Heart right ventricle (tissue), 16 donors: ENCODE results near the gene MINAR1. TPM values are rescaled to one million over a fixed set of nuclear protein-coding genes. Genes with fewer than 3 reads are reported as not detected.

Experiments
- ATAC-seq, 8 donors: fragments of 200-7000 bp; cut with Tn5 transposase; one replicate each; pipeline ENCODE4 v1.9.1; 2020; ENCODE audit warnings: mild to moderate bottlenecking in 8 of 8, moderate library complexity in 8 of 8, moderate number of reproducible peaks in 1 of 8
- DNase-seq, 2 donors: peaks; one replicate each; pipeline ENCODE4 v3.0.0-alpha.2; 2020
- H3K27ac ChIP-seq, 10 donors: fragments of 200-600 bp; sonication (generic) in 2 of 10; one replicate each; pipeline versions ENCODE4 v1.5.0 to v1.8.0; 2020 to 2022; ENCODE audit warnings: mild to moderate bottlenecking in 3 of 10
- H3K27me3 ChIP-seq, 7 donors: fragments of 200-600 bp; one replicate each; pipeline ENCODE4 v1.8.0; 2021 to 2022; ENCODE audit warnings: mild to moderate bottlenecking in 2 of 7
- H3K36me3 ChIP-seq, 9 donors: fragments of 200-600 bp; sonication (generic) in 1 of 9; one replicate each; pipeline versions ENCODE4 v1.5.0 to v1.8.0; 2020 to 2022; ENCODE audit warnings: mild to moderate bottlenecking in 2 of 9
- H3K4me1 ChIP-seq, 9 donors: fragments of 200-600 bp; sonication (generic) in 1 of 9; one replicate each; pipeline versions ENCODE4 v1.5.0 to v1.8.0; 2020 to 2022; ENCODE audit warnings: mild to moderate bottlenecking in 4 of 9
- H3K4me3 ChIP-seq, 10 donors: fragments of 200-600 bp; sonication (generic) in 2 of 10; one replicate each; pipeline versions ENCODE4 v1.5.0 to v1.8.0; 2020 to 2022; ENCODE audit warnings: mild to moderate bottlenecking in 7 of 10, moderate library complexity in 2 of 10
- H3K9me3 ChIP-seq, 11 donors: fragments of 200-600 bp in 10 of 11; sonication (generic) in 2 of 11; one replicate each; pipeline versions ENCODE4 v1.5.0 to v1.8.0; 2013 to 2022; ENCODE audit warnings: mild to moderate bottlenecking in 2 of 11, control low read depth in 1 of 11, moderate library complexity in 1 of 11
- WGBS, 2 donors: extraction: QIAGEN DNeasy Blood & Tissue Kit; methylation state at CpG; one replicate each; pipeline ENCODE4 v1.1.7; 2013; ENCODE audit warnings: inconsistent platforms in 1 of 2; 5-methylcytosine and 5-hydroxymethylcytosine counted together
- intact Hi-C, 10 donors: fragments of 100-400 bp; cut with DNase I; formaldehyde crosslinking; loops; one replicate each; pipeline versions ENCODE4 v1.11.1 to v1.14.2; 2022
- polyA plus RNA-seq, 2 donors: library from polyadenylated mRNA; stranded (reverse); fragments of 200-250 nt; gene quantifications; one replicate each; pipeline ENCODE4 v1.2.3, GENCODE V29; 2013
- total RNA-seq, 10 donors: library from RNA; stranded (reverse); fragmentation: NEBNext Ultra II Directional in 3 of 10; extraction: Animal tissue kit (Norgen Biotek cat#: 25700) in 3 of 10; gene quantifications; one replicate each; pipeline versions ENCODE4 v1.2.1 to v1.2.4, GENCODE V29; 2021 to 2023
- TF ChIP-seq, protein P1 (sequence below), 9 donors: fragments of 200-600 bp; sonication (generic) in 2 of 9; IDR thresholded peaks; one replicate each; pipeline versions ENCODE4 v1.5.0 to v1.8.0; 2021 to 2022; ENCODE audit warnings: antibody characterized with exemption in 9 of 9, mild to moderate bottlenecking in 5 of 9, moderate library complexity in 1 of 9
- donor health status: Arrhythmogenic right ventricular cardiomyopathy.
- donor health status: ischemic (EF 13 %, LVEDD 7.1; RV severe dilation, severe dysfunction).
- donor health status: healthy with polysubstance abuse.
- donor health status: DM: no; HTN: yes; CAD: no.
- donor health status: DM: no; HTN: no; CAD: no.
- donor health status: ischemic (EF 25% LVEDD 6.9; RV normal size, moderate dysfunction).
- donor health status: ischemic (EF 25% LVEDD 5.7; RV mildly dilated, moderate dysfunction).
- donor health status: healthy.
- donor health status: DM: yes; HTN: yes; CAD: no.
- donor health status: Ischemic cardiomyopathy.
- donor health status: ischemic (EF 35%, LVEDD 5.7; RV mildly dilated, moderate dysfunction).
- donor health status: nonischemic (EF 11% LVEDD 7.7; RV severe dilation, severe dysfunction).
- donor health status: DM: yes; HTN: yes; CAD: no.
- donor health status: PGD.
- donor health status: ischemic (EF 29% LVEDD 5.4; RV normal size, mild dysfunction).
- donor health status: nonischemic (EF 23%, LVEDD 6.1; RV moderate dilation, normal function).

Gene MINAR1
- total and polyA plus RNA-seq, 12 donors = under 0.01 to 0.28 (median 0.06) TPM

DNA sequence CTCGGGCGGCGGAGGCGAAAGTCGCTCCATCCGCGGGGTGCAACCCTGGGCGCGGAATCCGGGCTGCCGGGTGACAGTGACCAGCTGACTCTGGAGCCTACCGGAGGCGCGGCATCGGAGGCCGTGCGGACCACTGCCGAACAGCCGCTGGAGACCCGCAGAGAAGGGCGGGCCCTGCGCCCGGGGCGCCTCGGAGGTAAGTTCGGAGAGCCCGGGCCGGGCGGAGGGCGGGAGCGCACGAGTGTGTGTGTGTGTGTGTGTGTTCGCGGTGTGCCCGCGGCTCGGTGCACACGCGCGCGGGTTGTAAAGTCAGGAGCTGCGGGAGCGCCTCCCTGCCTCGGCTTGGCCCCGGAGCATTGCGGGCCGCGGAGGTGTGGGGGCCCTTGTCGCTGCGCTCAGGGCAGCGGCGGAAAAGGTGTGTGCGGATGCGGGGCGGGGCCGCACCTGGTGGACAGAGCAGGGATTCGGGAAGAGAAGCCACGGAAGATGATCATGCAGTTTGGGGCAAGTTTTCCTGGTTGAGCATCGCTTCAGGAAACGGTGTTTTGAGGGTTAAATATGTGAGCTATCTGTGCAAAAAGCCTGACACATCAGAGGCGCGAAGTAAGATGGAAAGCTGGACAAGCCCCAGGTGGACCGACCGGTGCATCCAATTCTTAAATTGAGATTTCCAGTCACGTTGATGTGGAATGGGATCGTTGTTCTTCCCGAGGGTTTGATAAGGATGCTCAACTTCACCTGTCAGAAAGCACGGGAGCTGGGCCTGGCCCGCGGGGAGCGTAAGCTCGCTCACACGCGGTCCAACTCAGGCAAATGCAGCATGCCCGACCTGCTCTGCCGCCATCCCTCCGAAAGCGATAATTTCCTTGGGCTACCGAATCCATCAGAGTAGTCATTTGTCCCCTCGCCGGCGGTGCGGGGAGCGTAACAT lies 474 bp downstream of the MINAR1 start:
- Histone ChIP-seq H3K4me1 (peaks cover 0 to 17% (median 15%) of the 10 kb centered on the region in 9 donors), H3K4me3 (peak overlapping the region; percentile 10 to 53 (median 47)), H3K27me3 (peaks cover 15 to 86% (median 77%) of the 10 kb centered on the region in 7 donors), H3K36me3 (no peaks in the 10 kb centered on the region), H3K27ac (no peak overlapping the region), H3K9me3 (no peaks in the 10 kb centered on the region)
- TF ChIP-seq, protein P1, sequence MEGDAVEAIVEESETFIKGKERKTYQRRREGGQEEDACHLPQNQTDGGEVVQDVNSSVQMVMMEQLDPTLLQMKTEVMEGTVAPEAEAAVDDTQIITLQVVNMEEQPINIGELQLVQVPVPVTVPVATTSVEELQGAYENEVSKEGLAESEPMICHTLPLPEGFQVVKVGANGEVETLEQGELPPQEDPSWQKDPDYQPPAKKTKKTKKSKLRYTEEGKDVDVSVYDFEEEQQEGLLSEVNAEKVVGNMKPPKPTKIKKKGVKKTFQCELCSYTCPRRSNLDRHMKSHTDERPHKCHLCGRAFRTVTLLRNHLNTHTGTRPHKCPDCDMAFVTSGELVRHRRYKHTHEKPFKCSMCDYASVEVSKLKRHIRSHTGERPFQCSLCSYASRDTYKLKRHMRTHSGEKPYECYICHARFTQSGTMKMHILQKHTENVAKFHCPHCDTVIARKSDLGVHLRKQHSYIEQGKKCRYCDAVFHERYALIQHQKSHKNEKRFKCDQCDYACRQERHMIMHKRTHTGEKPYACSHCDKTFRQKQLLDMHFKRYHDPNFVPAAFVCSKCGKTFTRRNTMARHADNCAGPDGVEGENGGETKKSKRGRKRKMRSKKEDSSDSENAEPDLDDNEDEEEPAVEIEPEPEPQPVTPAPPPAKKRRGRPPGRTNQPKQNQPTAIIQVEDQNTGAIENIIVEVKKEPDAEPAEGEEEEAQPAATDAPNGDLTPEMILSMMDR (IDR thresholded peaks at IDR 0.05) = peak in 1 of 9 donors; percentile 1
- intact Hi-C loops = no loop called here
- DNase-seq (no peak), ATAC-seq (peak in 3 of 8 donors; percentile 25 to 55 (median 43))
- 2 to 3% methylated on average over 83 to 84 of the region's 84 CpGs for WGBS, 2 donors

- Histone ChIP-seq H3K27ac (no peak overlapping the region), H3K9me3 (no peaks in the 10 kb centered on the region), H3K4me3 (no peak overlapping the region), H3K27me3 (peaks cover 15 to 83% (median 72%) of the 10 kb centered on the region in 7 donors), H3K36me3 (no peaks in the 10 kb centered on the region), H3K4me1 (peaks cover 0 to 17% (median 15%) of the 10 kb centered on the region in 9 donors)
- TF ChIP-seq, protein P1 (IDR thresholded peaks at IDR 0.05) = no peak
- 36 to 39% methylated on average over 12 of the region's 12 CpGs for WGBS, 2 donors
- DNase-seq = no peak
- ATAC-seq = no peak
- intact Hi-C loops = no loop called here
Observed at GRCh38 chr15:79433276-79433990, 1.3 kb downstream of the MINAR1 start.

GRCh38 chr15:79434361-79434760 lies 2.2 kb downstream of the MINAR1 start:
- ATAC-seq (no peak), DNase-seq (no peak)
- Histone ChIP-seq H3K27ac (no peak overlapping the region), H3K4me1 (peaks cover 0 to 17% (median 15%) of the 10 kb centered on the region in 9 donors), H3K9me3 (no peaks in the 10 kb centered on the region), H3K36me3 (no peaks in the 10 kb centered on the region), H3K4me3 (no peak overlapping the region), H3K27me3 (peaks cover 15 to 74% (median 62%) of the 10 kb centered on the region in 7 donors)
- intact Hi-C loops = no loop called here
- WGBS, 2 donors = 66 to 70% methylated on average over 3 of the region's 3 CpGs
- TF ChIP-seq, protein P1 (IDR thresholded peaks at IDR 0.05) = no peak

GRCh38 chr15:79436037-79436780 lies 4.1 kb downstream of the MINAR1 start:
- Histone ChIP-seq H3K36me3 (no peaks in the 10 kb centered on the region), H3K27me3 (peaks cover 14 to 55% (median 44%) of the 10 kb centered on the region in 7 donors), H3K4me3 (no peak overlapping the region), H3K27ac (no peak overlapping the region), H3K4me1 (peaks cover 0 to 17% (median 13%) of the 10 kb centered on the region in 9 donors), H3K9me3 (no peaks in the 10 kb centered on the region)
- DNase-seq (no peak), ATAC-seq (no peak)
- intact Hi-C loops = no loop called here
- TF ChIP-seq, protein P1 (IDR thresholded peaks at IDR 0.05) = no peak
- WGBS, 2 donors = 74 to 78% methylated on average over 8 of the region's 8 CpGs
